H1 (cell line): Measurements from ENCODE around the gene F10. TPM values are rescaled to one million over a fixed set of nuclear protein-coding genes. Genes with fewer than 3 reads are reported as not detected.

Source experiments
- CEBPB ChIP-seq: IDR thresholded peaks from 2 replicates; pipeline ENCODE4 v1.6.1; 2012; ENCODE audit warnings: low read depth, low read length
- EGR1 ChIP-seq: IDR thresholded peaks from 2 replicates; pipeline ENCODE4 v1.6.1; 2011; ENCODE audit warnings: low read depth, low read length, borderline replicate concordance
- EZH2 ChIP-seq: fragments of 200-600 bp; sonication (generic); IDR thresholded peaks from 2 replicates; pipeline ENCODE4 v1.7.1; 2012; ENCODE audit warnings: low read depth, mild to moderate bottlenecking, moderate library complexity, low read length, inconsistent platforms; ENCODE audit not compliant: severe bottlenecking
- HDAC2 ChIP-seq, 2 experiments: fragments of 300-600 bp in 1 of 2; sonication (generic) in 1 of 2; IDR thresholded peaks; 2 replicates each; pipeline ENCODE4 v1.6.1; 2011 to 2012; ENCODE audit warnings: low read depth in 2 of 2, low read length in 2 of 2, mild to moderate bottlenecking in 2 of 2, moderate library complexity in 2 of 2, borderline replicate concordance in 1 of 2, inconsistent platforms in 1 of 2
- HDAC6 ChIP-seq: IDR thresholded peaks from one replicate; pipeline ENCODE4 v1.7.1; 2012; ENCODE audit warnings: low read depth, mild to moderate bottlenecking, inconsistent platforms, low read length, moderate library complexity
- MAFK ChIP-seq: IDR thresholded peaks from 2 replicates; pipeline ENCODE4 v1.6.1; 2012; ENCODE audit warnings: low read depth, mild to moderate bottlenecking, improper control_type of control experiment, low read length
- MAX ChIP-seq: IDR thresholded peaks from 2 replicates; pipeline ENCODE4 v1.6.1; 2012; ENCODE audit warnings: inconsistent platforms
- NANOG ChIP-seq: IDR thresholded peaks from 2 replicates; pipeline ENCODE4 v1.6.1; 2011; ENCODE audit warnings: low read length, low read depth, mild to moderate bottlenecking, inconsistent platforms; ENCODE audit not compliant: insufficient read depth, poor library complexity, severe bottlenecking
- POLR2A ChIP-seq, 2 experiments: IDR thresholded peaks; 1 replicate in 1 of 2; 2 replicates in 1 of 2; pipeline ENCODE4 v1.6.1; 2011; ENCODE audit warnings: low read depth in 2 of 2, low read length in 2 of 2, mild to moderate bottlenecking in 2 of 2; ENCODE audit errors: control extremely low read depth in 1 of 2
- RFX5 ChIP-seq: IDR thresholded peaks from 2 replicates; pipeline ENCODE4 v1.6.1; 2011; ENCODE audit warnings: low read depth, low read length, improper control_type of control experiment, borderline replicate concordance
- SIX5 ChIP-seq: IDR thresholded peaks from 2 replicates; pipeline ENCODE4 v1.6.1; 2011; ENCODE audit warnings: mild to moderate bottlenecking, low read depth, low read length
- TBP ChIP-seq: IDR thresholded peaks from 2 replicates; pipeline ENCODE4 v1.6.1; 2011; ENCODE audit warnings: low read depth, low read length, improper control_type of control experiment
- YY1 ChIP-seq: IDR thresholded peaks from 2 replicates; pipeline ENCODE4 v1.6.1; 2011; ENCODE audit warnings: low read depth, mild to moderate bottlenecking, low read length
- ZNF274 ChIP-seq: IDR thresholded peaks from 2 replicates; pipeline ENCODE4 v1.7.0; 2012; ENCODE audit warnings: low read length, borderline replicate concordance; ENCODE audit errors: extremely low read depth
- polyA plus RNA-seq, 7 experiments: library from polyadenylated mRNA; depleted of rRNA in 3 of 7; stranded (reverse) in 5 of 7; unstranded in 2 of 7; fragments of >200 nt in 5 of 7; fragments of 200-250 nt in 2 of 7; gene quantifications; 1 replicate in 5 of 7; 2 replicates in 1 of 7; 4 replicates in 1 of 7; pipeline versions ENCODE4 v1.2.1 to v1.2.3, GENCODE V29; 2011 to 2013; ENCODE audit warnings: missing spikeins in 2 of 7, mixed read lengths in 2 of 7
- total RNA-seq: library from RNA; stranded (reverse); fragmentation: NEBNext Ultra II Directional; extraction: Animal tissue kit (Norgen Biotek cat#: 25700); gene quantifications from 2 replicates; pipeline ENCODE4 v1.2.1, GENCODE V29; 2021

F10 gene
- total and polyA plus RNA-seq, 2 of the 8 experiments (the other 6 are each of a cell fraction or from before 2014, with no cell fraction given): 2.0 to 4.2 TPM

GRCh38 chr13:113090415-113090770, 32.2 kb upstream of the F10 start (continued):
- TF ChIP-seq YY1 (peak; percentile 50; the same call in 1 of the 2 replicates), RFX5 (no peak), EGR1 (no peak), HDAC6 (no peak), EZH2 (no peak), SIX5 (no peak), MAX (no peak), HDAC2 (IDR thresholded peaks at IDR 0.05; ENCODE audit: borderline replicate concordance in 1 of 2, low read depth in 2 of 2, low read length in 2 of 2) (no peak), TBP (no peak), POLR2A (IDR thresholded peaks at IDR 0.05; ENCODE audit: control extremely low read depth in 1 of 2, low read depth in 2 of 2, low read length in 2 of 2) (peak in 1 of 2 experiments; percentile 45; a peak in 1 of 3 replicates), CEBPB (no peak), MAFK (no peak), NANOG (no peak), ZNF274 (no peak)
